HL-60/S4 treated with retinoic acid at 250 ng/mL for 4 days and 3 days (cell line): ENCODE measurements around the gene BTNL2.

Experiments used
- in situ Hi-C: fragments of 300-500 bp; cut with MboI; formaldehyde crosslinking; loops from 2 replicates; pipeline ENCODE4 v1.7.0; 2022; ENCODE audit warnings: low sequenced_read_pairs

Gene BTNL2

DNA sequence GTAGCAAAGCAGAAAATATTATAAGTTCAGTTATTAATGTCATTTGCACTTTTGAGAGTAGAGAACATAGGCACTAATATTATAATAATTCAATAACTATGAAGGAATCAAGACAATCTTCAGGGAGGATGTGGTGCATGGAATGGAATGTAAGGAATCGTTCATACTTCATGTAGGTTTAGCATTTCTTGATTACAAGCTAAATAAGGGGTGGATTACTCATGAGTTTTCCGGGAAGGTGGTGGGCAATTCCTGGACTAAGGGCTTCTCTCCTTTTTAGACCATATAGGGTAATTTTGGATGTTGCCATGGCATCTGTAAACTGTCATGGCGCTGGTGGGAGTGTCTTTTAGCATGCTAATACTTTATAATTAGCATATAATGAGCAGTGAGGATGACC lies 9.1 kb upstream of the BTNL2 start:
- in situ Hi-C loops: no loop called here

DNA sequence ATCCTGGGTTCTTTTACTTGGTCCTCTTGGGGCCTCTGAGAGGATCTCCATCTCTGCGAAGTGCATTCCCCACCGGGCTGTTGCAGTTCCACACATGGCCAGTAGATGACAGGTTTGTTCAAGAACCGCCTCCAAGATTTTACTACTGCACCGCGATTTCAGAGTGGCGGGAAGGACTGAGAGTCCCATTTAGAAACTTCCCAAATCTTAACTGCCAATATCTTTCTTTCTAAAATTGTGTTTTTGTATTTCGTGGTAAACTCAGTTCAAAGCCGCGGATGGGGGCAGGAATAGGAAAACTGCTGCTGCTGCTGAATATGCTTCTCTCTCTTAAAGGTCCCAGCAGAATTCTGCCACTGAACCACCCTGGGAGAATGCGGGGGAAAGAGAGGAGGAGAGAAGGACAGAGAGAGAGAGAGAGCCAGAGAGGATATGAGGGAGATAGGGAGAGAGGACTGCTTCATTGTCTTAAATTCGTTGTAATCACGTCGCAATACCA lies 8.6 kb upstream of the BTNL2 start:
- in situ Hi-C loops: no loop called here

DNA sequence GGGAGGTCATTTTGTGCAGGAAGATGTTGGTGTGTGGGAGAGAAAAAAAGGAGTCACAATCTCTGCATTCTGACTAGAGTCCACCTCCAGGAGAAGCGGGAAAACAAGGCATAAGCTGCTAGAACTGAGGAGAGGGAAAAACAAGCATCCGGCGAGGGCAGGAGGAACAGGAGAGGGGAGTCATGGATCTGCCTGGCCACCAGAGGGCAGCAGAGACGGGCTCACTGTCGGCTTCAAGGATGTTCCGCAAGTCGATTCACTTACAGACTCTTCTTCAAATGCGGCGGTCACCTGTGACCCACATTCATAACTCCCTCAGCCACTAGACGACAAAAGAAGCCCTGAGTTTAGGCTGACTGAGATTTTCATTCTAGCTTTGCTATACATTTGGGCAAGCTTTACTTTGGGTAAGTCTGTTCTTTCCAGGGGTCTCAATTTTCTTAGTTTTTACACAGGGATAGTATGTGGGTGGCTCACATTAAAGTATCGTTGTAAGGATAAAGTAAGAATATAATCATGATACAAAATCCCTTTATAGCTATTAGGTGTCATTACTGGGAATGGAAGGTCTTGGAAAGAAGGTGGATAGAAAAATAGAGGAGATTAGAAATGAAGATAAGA lies 6.6 kb upstream of the BTNL2 start:
- in situ Hi-C loops: no loop called here

DNA sequence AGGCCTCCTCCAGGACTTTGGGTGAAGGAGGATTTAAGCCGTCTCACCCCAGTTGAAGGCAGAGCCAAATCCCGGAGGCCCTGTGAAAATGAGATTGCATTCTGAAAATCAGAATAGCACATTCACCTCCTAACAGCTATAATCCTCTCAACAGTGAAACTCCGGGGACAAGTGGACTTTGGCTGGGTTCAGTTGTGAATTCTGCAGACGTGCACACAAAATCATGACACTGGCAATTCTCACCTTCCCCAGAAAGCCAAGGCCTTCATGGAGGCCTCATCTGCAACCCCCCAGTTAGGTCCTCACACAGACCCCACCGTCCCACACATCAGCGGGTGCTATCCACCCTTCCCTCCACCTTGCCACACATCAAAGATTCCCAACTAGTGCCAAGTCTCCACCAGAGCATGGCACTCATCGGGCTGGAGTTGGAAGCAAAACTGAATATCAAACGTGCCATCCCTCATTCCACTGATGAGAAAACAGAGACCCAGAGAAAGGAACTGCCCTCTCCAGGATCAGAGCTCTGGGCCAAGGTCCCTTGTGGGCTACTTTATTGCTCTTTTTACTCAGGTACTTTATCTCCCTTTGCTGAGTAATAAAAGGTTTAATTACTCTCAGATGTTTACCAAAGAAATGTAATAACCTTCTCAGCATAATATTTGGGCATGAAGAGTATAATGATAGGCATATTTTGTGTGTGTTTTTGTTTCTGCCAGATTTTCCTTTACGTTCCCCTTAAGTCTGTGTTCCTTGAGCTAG lies 4.8 kb upstream of the BTNL2 start:
- in situ Hi-C loops: no loop called here

DNA sequence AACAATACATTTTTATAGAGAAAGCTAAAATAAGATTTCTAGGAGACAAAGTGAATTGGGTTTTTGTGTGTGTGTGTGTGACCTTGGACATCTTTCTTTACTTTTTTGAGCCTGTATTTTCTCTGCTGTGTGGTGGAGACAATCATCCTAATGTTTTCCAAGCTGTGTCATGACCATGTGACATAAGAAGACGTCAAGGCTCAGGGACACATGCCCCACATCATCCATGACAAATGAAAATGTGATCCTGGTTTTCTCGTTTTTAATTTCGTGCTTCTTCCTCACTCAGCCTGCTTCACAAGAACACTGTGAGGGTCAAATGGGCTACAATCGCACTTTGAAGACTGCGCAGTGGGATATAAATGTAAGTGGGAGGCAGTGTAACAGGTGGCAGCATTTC lies 3.9 kb upstream of the BTNL2 start:
- in situ Hi-C loops: no loop called here

DNA sequence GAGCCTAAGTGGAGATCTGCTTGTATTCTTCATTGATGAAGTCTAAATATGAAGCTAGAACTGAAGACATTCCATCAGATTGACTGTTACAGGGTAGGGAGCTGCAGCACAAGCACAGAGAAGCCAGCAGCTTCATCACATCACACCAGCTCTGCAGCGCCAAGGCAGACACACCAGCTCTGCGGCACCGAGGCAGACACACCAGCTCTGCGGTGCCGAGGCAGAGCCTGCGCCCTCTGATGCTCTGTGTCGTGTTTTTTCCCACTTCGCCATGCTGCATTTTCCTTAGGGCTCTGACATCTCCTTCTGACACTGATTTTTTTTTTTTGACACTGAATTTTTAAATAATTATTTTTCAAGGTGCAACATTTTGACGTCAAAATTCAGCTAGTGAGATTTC lies 784 bp downstream of the BTNL2 start:
- in situ Hi-C loops: no loop called here

DNA sequence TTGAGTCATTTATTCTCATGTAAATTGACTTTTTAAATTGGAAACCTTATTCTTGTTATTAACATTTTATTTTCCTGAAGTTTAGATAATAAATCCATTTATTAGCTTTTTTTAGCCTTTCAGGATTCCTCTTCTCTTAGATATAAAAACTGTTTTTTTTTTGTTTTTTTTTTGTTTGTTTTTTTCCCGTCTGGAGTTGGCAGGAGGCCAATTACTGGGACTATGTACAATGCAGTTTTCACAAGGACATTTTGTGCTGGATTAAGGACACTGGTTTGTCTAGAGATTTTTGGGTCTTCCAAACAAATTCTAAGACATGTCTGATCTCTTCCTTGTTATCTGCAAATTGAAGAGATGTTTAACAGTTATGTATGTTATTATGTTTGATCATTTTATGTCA lies 1.3 kb downstream of the BTNL2 start:
- in situ Hi-C loops: no loop called here

DNA sequence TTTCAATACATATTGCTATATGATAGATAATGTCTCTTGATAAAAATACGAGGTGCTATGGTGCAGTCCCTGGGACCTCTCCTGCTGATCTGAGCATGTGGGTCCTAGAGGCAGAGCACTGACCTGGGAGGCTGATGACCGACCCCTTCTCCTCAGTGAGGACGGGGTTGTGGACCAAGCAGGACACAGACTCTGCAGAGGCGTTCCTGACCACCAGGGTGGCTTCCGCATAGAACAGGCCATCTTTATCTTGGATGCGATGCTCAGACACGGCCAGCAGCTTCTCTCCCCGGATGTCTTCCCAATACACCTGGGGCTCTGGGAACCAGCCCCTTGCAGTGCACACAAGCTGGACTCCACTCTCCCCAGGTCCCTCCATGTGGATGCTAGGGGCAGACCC lies 4.2 kb downstream of the BTNL2 start:
- in situ Hi-C loops: no loop called here

DNA sequence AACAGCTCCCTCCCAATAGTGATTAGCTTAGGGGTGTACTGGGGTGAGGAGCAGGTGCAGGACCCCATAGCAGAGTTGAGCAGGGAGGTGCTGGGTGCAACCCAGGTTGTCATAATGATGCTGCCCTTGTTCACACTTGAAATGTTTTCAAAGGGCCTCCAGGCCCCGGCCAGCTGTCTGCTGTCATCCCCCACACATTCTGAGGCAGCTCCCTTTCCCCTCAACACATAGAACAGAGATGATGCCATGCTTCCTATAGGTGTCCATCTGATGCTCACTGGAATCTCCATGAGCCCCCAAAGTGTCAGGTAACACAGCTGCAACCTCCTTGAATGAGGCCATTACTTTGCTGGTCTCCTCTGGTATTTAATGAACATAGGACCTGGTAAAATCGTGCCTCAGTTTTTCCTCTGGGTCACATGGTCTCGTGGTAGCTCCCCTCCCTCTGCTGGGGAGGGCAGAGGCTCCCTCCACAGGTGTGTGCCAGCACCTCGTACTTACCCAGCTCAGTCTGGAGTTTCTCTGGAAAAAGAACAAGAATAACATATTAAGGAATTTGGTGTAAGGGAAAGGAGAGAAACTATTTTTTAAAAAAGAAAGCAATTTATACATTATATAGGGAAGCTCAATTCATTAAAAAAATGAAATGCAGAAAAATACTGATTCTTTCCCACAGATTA lies 5.6 kb downstream of the BTNL2 start:
- in situ Hi-C loops: no loop called here

DNA sequence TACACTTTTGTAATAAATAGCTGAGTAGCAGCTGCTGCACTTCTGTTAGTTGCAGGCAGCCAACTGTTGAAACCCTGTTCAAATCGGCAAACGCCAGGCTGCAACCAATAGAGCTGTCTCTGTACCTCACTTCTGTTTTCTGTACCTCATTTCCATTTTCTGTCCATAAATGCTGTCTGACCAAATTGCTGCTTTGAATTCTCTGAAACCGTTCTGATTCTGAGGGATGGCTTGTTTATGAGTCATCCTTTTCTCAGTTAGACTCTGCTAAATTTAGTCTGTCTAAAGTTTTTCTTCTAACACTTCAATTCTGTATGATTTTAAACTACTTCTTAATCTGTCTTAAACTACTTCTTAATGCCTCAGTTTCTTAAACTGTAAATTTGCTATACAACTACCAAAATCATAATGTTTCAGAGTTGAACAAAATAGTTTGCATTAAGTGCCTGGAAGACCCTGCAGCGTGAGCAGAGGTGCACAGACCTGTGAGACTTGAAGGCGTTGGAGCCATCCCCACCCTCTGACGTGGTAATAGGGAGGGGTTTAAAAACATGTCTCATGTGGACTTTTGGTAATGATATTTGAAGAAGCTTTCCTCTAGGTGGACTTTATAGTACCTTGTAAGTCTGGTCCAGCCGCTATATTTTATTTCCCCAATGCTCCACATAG lies 9.6 kb downstream of the BTNL2 start:
- in situ Hi-C loops: no loop called here

DNA sequence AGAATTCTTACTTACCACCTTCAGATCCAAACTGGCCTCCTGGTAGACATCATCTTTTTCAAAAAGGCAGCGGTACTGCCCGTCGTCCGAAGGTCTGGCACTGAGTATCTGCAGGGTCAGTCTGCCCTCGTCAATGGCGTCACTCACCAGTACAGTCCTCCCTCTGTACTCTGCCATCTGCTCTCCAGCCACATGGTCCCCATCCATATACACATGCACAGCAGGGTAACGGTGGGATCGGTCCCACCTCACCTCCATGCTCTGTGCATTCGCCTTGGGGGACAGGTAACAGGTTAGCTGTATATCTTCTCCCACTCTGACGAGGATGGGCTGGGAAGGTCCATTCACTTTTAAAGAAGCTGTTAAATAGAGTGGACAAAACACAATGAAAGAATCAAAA lies 11.0 kb downstream of the BTNL2 start:
- in situ Hi-C loops: no loop called here

DNA sequence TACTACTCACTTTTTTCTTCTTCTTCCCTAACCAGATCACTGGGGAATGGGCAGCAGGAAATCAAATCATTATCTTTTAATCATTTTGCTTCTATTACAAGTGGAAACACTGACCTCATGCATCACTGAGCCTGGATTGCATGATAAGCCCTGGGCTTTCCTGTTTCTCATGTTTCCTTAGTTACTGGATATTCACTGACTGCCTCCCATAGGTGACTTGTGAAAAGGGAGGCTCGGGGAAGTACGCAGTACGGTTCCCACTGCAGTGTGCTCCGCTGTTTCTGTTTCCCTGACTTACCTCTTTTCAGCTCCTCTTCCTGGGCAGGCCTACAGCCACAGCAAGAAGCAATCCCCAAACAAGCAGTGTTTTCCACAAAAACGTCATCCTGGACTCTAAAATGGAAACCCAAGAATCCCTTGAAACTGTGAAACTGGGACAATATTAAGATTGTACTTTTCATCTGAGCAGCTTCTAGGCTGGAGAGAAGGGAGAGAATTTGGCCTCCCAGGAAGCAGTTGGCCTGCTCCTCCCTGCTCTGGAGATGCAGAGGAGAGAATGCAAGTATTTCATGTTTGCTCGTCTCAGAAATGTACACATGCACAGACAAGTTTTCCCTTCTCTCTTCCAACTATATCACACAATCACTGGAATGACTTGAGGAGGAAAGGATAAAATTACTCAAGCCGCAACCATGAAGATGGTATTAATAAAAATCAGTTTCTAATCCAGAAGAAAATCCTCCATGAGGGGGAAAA lies 13.1 kb downstream of the BTNL2 start:
- in situ Hi-C loops: no loop called here

DNA sequence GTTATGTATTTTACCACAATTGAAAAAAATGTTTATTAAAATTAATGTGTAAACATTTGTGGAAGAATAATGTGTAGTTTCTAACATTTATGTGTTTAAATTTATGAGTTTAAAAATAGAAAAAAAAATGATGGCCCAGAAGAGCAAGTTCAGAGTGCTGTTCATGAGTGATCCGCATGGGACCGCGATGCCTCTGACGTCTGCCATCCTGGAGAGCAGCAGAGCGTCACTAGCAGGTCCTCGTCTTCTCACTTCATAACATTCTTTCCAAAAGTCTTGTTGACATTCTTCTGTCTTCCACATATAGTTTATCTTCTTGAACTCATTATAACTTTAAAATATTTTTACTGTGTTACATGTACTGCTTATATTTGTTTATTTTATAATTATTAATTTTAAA lies 15.5 kb downstream of the BTNL2 start:
- in situ Hi-C loops: no loop called here

DNA sequence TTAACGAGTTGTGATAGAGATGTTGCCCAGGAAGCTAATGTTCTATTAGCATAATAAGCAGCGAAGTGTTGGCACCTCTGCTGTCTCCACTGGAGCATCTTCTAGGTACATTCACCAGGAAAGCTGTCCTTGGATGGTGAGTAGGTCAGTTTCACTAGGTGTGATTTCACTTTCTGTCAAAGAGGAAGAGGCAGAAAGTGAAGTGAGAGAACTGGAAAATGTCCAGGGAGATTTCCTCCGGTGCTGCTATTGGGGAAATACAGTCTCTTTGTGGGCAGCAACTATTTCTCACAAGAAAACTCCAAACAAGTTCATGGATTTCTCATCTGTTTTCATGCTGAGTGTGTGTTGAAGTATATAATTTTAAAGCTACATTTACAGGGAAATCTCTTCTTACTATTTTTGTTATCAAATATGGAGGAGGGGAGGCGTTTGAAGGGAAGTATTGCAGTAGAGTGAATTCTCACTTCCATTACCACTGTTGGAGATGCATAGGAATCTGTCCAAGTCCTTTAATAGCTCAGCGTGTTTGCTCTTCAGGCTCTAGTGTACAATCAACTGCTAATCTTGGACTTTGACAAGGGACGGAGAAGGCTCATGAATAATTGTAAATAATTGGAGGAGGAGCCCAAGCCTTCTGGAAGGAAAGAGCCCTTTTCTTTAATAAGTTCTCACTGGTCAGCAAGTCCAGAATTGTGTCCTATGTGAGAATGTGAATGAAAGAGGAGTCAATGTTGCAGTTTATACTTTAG lies 19.2 kb downstream of the BTNL2 start:
- in situ Hi-C loops: no loop called here

DNA sequence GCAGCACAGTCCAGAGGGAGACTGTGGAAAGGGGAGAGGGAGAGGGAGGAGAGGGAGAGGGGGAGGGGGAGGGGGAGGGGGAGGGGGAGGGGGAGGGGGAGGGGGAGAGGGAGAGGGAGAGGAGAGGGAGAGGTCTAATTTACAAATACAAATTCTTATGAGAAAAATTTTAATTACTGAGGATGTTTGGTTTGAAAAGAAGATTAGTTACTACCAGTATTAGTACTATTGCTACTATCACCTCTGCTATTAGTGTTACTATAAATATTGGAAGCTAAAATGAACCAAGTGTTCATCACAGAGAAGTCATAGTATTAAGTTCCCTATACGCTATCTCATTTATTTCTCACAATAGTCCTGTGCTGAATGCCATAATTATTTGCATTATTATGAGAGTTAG lies 20.9 kb downstream of the BTNL2 start:
- in situ Hi-C loops: no loop called here

DNA sequence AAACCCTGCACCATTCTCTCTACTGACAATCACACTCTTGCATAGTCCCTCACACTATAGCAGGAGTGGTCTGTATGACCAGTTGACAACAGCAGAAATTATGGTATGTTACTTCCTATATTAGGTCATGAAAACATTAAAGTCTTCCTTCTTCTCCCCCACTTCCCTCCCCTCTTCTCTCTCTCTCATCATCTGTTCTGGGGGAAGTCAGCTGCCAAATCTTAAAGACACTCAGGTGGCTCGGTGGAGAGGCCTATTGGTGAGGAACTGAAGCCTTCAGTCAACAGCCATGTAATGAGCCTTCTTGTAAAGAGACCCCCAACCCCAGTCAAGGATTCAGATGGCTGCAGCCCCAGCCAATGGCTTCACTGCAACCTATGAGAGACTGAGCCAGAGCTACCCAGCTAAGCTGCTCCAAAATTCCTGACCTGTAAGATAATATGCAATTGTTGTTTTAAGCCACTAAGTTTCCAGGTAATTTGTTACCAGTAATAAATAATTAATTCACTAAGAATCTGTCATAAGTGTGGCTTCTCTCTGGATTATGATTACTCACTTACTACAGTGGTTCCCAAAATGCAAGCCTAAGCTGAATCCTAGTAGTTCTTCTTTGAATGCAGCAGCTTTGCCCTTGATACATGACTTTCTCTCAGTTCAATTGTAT lies 24.1 kb downstream of the BTNL2 start:
- in situ Hi-C loops: no loop called here

DNA sequence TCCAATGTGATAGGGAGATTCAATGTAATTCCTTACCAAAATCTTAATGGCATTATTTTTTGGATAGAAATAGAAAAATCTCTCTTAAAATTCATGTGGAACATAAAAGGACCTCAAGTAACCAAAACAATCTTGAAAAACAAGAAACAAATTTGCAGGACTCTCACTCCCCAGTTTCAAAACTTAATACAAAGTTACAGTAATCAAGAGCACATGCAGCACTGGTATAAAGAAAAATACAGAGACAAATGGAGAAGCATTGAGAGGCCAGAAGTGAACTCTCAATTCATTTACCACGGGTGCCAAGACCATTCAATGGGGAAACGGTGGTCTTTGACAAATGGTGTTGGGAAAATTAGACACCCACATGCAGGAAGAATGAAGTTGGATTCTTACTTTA lies 27.4 kb downstream of the BTNL2 start:
- in situ Hi-C loops: no loop called here

DNA sequence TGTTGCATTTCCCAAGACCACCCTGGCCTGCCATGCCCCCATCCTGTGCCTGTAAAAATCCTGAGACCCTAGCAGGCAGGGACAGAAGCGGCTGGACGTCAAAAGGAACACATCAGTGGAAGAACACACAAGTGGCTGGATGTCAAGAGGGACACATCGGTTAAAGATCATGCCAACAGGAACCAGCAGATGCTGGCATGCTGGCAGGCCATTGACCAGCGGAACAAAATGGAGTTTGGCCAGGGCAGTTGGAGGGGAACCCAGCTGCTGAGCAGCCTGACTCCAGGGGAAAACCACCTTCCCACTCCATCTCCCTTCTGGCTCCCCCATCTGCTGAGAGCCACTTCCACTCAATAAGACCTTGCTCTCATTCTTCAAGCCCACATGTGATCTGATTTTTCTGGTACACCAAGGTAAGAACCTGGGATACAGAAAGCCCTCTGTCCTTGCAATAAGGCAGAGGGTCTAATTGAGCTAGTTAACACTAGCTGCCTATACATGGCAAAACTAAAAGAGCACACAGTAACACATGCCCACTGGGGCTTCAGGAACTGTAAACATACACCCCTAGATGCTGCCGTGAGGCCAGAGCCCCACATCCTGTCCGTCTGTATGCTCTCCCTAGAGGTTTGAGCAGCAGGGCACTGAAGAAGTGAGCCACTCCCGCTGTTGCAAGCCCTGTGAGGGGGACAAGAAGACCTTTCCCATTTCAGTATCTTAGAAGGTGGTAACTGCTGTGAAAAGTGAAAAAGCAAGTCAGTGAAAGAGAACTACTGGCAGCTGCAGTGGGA lies 31.0 kb downstream of the BTNL2 start:
- in situ Hi-C loops: no loop called here

DNA sequence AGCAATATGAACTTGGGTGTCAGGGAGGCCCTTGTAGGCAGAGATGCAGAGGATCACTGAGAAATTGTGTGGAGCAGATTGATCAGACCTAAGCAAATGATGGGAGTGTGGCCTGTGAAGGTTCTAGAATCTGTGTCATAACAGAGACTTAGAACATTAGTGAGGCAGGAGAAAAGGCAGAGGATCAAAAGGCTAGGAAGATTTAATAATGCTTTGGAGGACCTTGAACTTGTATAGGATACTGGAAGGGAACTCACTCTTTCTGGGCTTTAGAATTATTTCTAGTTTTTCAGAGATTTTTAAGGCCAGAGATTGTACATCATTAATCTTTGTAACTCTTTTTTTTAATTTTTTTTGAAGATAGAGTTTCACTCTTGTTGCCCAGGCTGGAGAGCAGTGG lies 35.2 kb downstream of the BTNL2 start, which contains the start of gene TSBP1:
Gene TSBP1 (minus strand): TSS at position 101 of the 400 bp plus-strand sequence. CDS start 197 bp downstream, outside the sequence.
- in situ Hi-C loops: no loop called here
